H1 (cell line): ENCODE data around the gene SLC2A1. TPM values are rescaled to one million over a fixed set of nuclear protein-coding genes. Genes with fewer than 3 reads are reported as not detected.
A peak's percentile ranks its signal among the peaks of the same experiment; 100 is the strongest.

Source experiments
- CTCF ChIA-PET: fragments of 300-600 bp; sonication (Branson Sonifier 250); formaldehyde crosslinking; loops from one replicate; lab custom pipeline; 2021; ENCODE audit not compliant: partially characterized antibody; lab: Charles Lee
- POLR2A ChIA-PET: fragments of 300-600 bp; sonication (Branson Sonifier 250); formaldehyde crosslinking; loops from one replicate; lab custom pipeline; 2021; ENCODE audit warnings: inconsistent platforms; ENCODE audit not compliant: partially characterized antibody; lab: Charles Lee
- DNase-seq, 2 experiments: peaks; one replicate each; pipeline versions ENCODE4 v3.0.0 to v3.0.0-alpha.2; 2010 to 2022; ENCODE audit warnings: low spot score in 2 of 2, low read depth in 1 of 2, mixed read lengths in 1 of 2
- FAIRE-seq: peaks from 2 replicates; lab custom pipeline; 2011; peaks lifted over from hg19 to GRCh38; lab: Jason Lieb, UNC
- H2AFZ ChIP-seq: 2 replicates; pipeline ENCODE4 v1.8.1; 2012; ENCODE audit warnings: low read length, inconsistent platforms
- H2AK5ac ChIP-seq: 2 replicates; pipeline ENCODE4 v1.6.1; 2013; ENCODE audit warnings: low read depth, low read length
- H2BK120ac ChIP-seq: replicated peaks from 2 replicates; pipeline ENCODE3; 2013; ENCODE audit warnings: low read depth, low read length, inconsistent platforms
- H2BK12ac ChIP-seq: 2 replicates; pipeline ENCODE4 v1.6.1; 2013; ENCODE audit warnings: low read depth, low read length
- H2BK15ac ChIP-seq: 2 replicates; pipeline ENCODE4 v1.6.1; 2013; ENCODE audit warnings: low read length
- H2BK20ac ChIP-seq: 2 replicates; pipeline ENCODE4 v1.6.1; 2013; ENCODE audit warnings: low read length
- H2BK5ac ChIP-seq: 2 replicates; pipeline ENCODE4 v1.6.1; 2013; ENCODE audit warnings: low read depth, low read length
- H3K14ac ChIP-seq: 2 replicates; pipeline ENCODE4 v1.6.1; 2013; ENCODE audit warnings: inconsistent platforms; ENCODE audit not compliant: insufficient read length
- H3K18ac ChIP-seq: 2 replicates; pipeline ENCODE4 v1.6.1; 2013; ENCODE audit warnings: low read length; ENCODE audit errors: extremely low read depth
- H3K23ac ChIP-seq: 2 replicates; pipeline ENCODE4 v1.6.1; 2013; ENCODE audit warnings: inconsistent platforms; ENCODE audit not compliant: insufficient read length
- H3K23me2 ChIP-seq: 2 replicates; pipeline ENCODE4 v1.6.1; 2013; ENCODE audit warnings: low read depth, low read length
- H3K27ac ChIP-seq: 2 replicates; pipeline ENCODE4 v1.6.1; 2011; ENCODE audit warnings: low read depth, low read length, inconsistent platforms
- H3K27me3 ChIP-seq, 4 experiments: replicated peaks in 1 of 4; 1 replicate in 1 of 4; 2 replicates in 3 of 4; pipeline versions ENCODE4 v1.6.1 to v1.8.1; 2011 to 2013; ENCODE audit warnings: low read length in 3 of 4, mild to moderate bottlenecking in 3 of 4, inconsistent platforms in 2 of 4, mixed read lengths in 2 of 4, moderate library complexity in 1 of 4; ENCODE audit not compliant: control insufficient read depth in 3 of 4, insufficient read depth in 3 of 4; ENCODE audit errors: extremely low read depth in 1 of 4
- H3K36me3 ChIP-seq, 4 experiments: 2 replicates each; pipeline versions ENCODE4 v1.6.1 to v1.8.1; 2011 to 2013; ENCODE audit warnings: mild to moderate bottlenecking in 4 of 4, low read length in 3 of 4, moderate library complexity in 2 of 4, control low read depth in 1 of 4, inconsistent platforms in 1 of 4; ENCODE audit not compliant: insufficient read depth in 4 of 4, control insufficient read depth in 2 of 4
- H3K4ac ChIP-seq: replicated peaks from 2 replicates; pipeline ENCODE3; 2013; ENCODE audit warnings: low read length, low read depth, mixed read lengths, inconsistent platforms; ENCODE audit not compliant: insufficient read length
- H3K4me1 ChIP-seq, 4 experiments: replicated peaks in 1 of 4; 1 replicate in 1 of 4; 2 replicates in 3 of 4; pipeline versions ENCODE4 v1.6.1 to v1.8.1; 2011 to 2013; ENCODE audit warnings: low read length in 3 of 4, inconsistent platforms in 2 of 4, mixed read lengths in 1 of 4; ENCODE audit not compliant: insufficient read depth in 4 of 4, control insufficient read depth in 3 of 4
- H3K4me2 ChIP-seq, 2 experiments: 2 replicates each; pipeline versions ENCODE4 v1.6.1 to v1.8.1; 2011 to 2013; ENCODE audit warnings: low read depth in 2 of 2, low read length in 2 of 2, control low read depth in 1 of 2, inconsistent platforms in 1 of 2, mild to moderate bottlenecking in 1 of 2; ENCODE audit not compliant: insufficient read depth in 1 of 2
- H3K4me3 ChIP-seq, 4 experiments: fragments of 200-600, 300-600 bp in 1 of 4; sonication (generic), shearing (Covaris generic), sonication (Bioruptor Twin) in 1 of 4; 2 replicates each; pipeline versions ENCODE4 v1.5.1 to v1.8.1; 2011 to 2016; ENCODE audit warnings: low read length in 4 of 4, low read depth in 3 of 4, control low read depth in 2 of 4, inconsistent platforms in 2 of 4, mild to moderate bottlenecking in 2 of 4, mixed read lengths in 1 of 4, moderate library complexity in 1 of 4; ENCODE audit not compliant: insufficient read depth in 2 of 4; ENCODE audit errors: extremely low read depth in 1 of 4
- H3K56ac ChIP-seq: replicated peaks from 2 replicates; pipeline ENCODE3; 2013; ENCODE audit warnings: low read depth, mild to moderate bottlenecking, mixed read lengths, low read length, inconsistent platforms; ENCODE audit not compliant: insufficient read length
- H3K79me1 ChIP-seq: 2 replicates; pipeline ENCODE4 v1.6.1; 2013; ENCODE audit warnings: low read depth, low read length, control low read depth
- H3K79me2 ChIP-seq, 2 experiments: 2 replicates each; pipeline versions ENCODE4 v1.6.1 to v1.8.1; 2012 to 2013; ENCODE audit warnings: low read length in 2 of 2, mild to moderate bottlenecking in 2 of 2, inconsistent platforms in 1 of 2; ENCODE audit not compliant: insufficient read depth in 2 of 2, control insufficient read depth in 1 of 2
- H3K9ac ChIP-seq, 4 experiments: replicated peaks in 1 of 4; 1 replicate in 1 of 4; 2 replicates in 3 of 4; pipeline versions ENCODE4 v1.6.1 to v1.8.1; 2011 to 2013; ENCODE audit warnings: low read depth in 3 of 4, low read length in 3 of 4, control low read depth in 2 of 4, mild to moderate bottlenecking in 2 of 4, moderate library complexity in 2 of 4, inconsistent platforms in 1 of 4; ENCODE audit errors: extremely low read depth in 1 of 4
- H3K9me3 ChIP-seq, 2 experiments: 2 replicates each; pipeline versions ENCODE4 v1.6.1 to v1.8.1; 2012 to 2013; ENCODE audit warnings: mild to moderate bottlenecking in 2 of 2, moderate library complexity in 2 of 2, control low read depth in 1 of 2, inconsistent platforms in 1 of 2, low read depth in 1 of 2, low read length in 1 of 2, mixed read lengths in 1 of 2; ENCODE audit not compliant: insufficient read depth in 2 of 2
- H4K20me1 ChIP-seq, 2 experiments: replicated peaks in 1 of 2; 2 replicates each; pipeline versions ENCODE3 to v1.8.1; 2011 to 2013; ENCODE audit warnings: inconsistent platforms in 2 of 2, low read length in 2 of 2, mild to moderate bottlenecking in 1 of 2; ENCODE audit not compliant: insufficient read depth in 2 of 2, control insufficient read depth in 1 of 2
- H4K5ac ChIP-seq: 2 replicates; pipeline ENCODE4 v1.6.1; 2013; ENCODE audit warnings: low read length, low read depth, mixed read lengths, inconsistent platforms; ENCODE audit not compliant: insufficient read length
- H4K8ac ChIP-seq: 2 replicates; pipeline ENCODE4 v1.8.0; 2013; ENCODE audit warnings: mild to moderate bottlenecking, moderate library complexity, low read length, inconsistent platforms; ENCODE audit not compliant: insufficient read depth; ENCODE audit errors: extremely low read depth
- H4K91ac ChIP-seq: replicated peaks from 2 replicates; pipeline ENCODE3; 2013; ENCODE audit warnings: low read length, mixed read lengths, inconsistent platforms; ENCODE audit not compliant: insufficient read length
- CEBPB ChIP-seq: IDR thresholded peaks from 2 replicates; pipeline ENCODE4 v1.6.1; 2012; ENCODE audit warnings: low read depth, low read length
- MAFK ChIP-seq: IDR thresholded peaks from 2 replicates; pipeline ENCODE4 v1.6.1; 2012; ENCODE audit warnings: low read depth, mild to moderate bottlenecking, improper control_type of control experiment, low read length
- TBP ChIP-seq: IDR thresholded peaks from 2 replicates; pipeline ENCODE4 v1.6.1; 2011; ENCODE audit warnings: low read depth, low read length, improper control_type of control experiment
- WGBS, 2 experiments: shearing (Covaris generic) in 1 of 2; methylation state at CpG; one replicate each; pipeline versions ENCODE4 v1.1.6 to v1.1.7; 2013 to 2015; ENCODE audit warnings: low lambda C conversion rate in 2 of 2, mixed read lengths in 2 of 2, inconsistent platforms in 1 of 2, low coverage in 1 of 2, missing lambda C conversion rate in 1 of 2; ENCODE audit not compliant: insufficient replicate concordance in 2 of 2, insufficient coverage in 1 of 2, insufficient read length in 1 of 2; ENCODE audit errors: extremely low coverage in 1 of 2, missing lambda C conversion rate in 1 of 2; 5-methylcytosine and 5-hydroxymethylcytosine counted together
- polyA plus RNA-seq, 7 experiments: library from polyadenylated mRNA; depleted of rRNA in 3 of 7; stranded (reverse) in 5 of 7; unstranded in 2 of 7; fragments of >200 nt in 5 of 7; fragments of 200-250 nt in 2 of 7; gene quantifications; 1 replicate in 5 of 7; 2 replicates in 1 of 7; 4 replicates in 1 of 7; pipeline versions ENCODE4 v1.2.1 to v1.2.3, GENCODE V29; 2011 to 2013; ENCODE audit warnings: missing spikeins in 2 of 7, mixed read lengths in 2 of 7
- total RNA-seq: library from RNA; stranded (reverse); fragmentation: NEBNext Ultra II Directional; extraction: Animal tissue kit (Norgen Biotek cat#: 25700); gene quantifications from 2 replicates; pipeline ENCODE4 v1.2.1, GENCODE V29; 2021

Gene SLC2A1
- total and polyA plus RNA-seq, 2 of the 8 experiments (the other 6 are each of a cell fraction or from before 2014, with no cell fraction given), result 230 to 308 TPM

DNA sequence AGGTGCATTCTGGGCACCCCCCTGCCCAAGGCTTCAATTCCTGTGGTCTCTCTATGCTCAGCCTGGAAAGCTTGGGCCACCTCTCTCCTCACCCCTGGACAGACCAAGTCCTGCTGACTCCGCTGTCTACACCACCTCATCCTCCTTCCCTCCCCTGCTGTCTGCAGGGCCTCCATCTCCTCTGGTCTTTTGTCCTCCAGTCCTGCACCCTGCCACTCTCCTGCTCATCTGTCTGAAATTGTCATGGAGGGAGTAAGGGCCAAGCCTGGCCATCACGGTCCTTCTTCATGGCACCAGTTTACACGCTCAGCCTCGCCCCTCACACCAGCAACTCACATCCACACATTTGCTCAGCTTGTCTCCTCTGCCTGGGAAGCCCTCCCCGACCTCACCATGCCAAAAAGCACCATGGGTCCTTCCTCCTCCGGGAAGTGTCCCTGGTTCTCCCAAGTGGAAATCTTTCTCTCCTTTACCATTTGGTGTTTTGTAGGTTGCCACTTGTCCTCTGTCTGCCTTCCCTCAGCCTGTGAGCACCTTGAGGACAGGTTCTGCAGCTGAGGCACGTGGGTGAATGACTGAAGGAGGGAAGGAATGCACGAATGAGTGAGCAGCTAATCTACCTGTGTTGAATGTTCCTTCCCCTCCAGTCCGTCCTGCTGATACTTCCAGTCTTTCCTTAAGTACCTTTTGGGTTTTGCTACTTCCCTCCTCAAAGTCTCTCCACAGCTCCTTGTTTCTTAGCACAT is 2.1 kb upstream of the SLC2A1 start:
- Histone ChIP-seq H3K4me2 (peak overlapping the region; percentile 30 to 81; a peak in 3 of 4 replicates), H2AFZ (no peak overlapping the region), H3K18ac (peak overlapping the region; percentile 49), H4K91ac (peak overlapping the region; percentile 26), H3K4ac (peak overlapping the region; percentile 23), H2BK5ac (peak overlapping the region; percentile 69; the same call in 1 of the 2 replicates), H3K4me3 (no peak overlapping the region), H3K79me1 (no peaks in the 10 kb centered on the region; the same call in none of the 2 replicates), H2BK120ac (peak overlapping the region; percentile 2), H4K5ac (no peak overlapping the region), H3K23ac (no peak overlapping the region), H3K9me3 (no peaks in the 10 kb centered on the region), H3K14ac (no peak overlapping the region), H3K36me3 (peaks cover under 1 to 7% (median 2%) of the 10 kb centered on the region in 4 experiments; a peak in 5 of 8 replicates), H3K27ac (no peak overlapping the region), H3K4me1 (peaks cover 18 to 36% (median 26%) of the 10 kb centered on the region in 4 experiments), H2BK12ac (peak overlapping the region; percentile 99), H3K23me2 (peaks cover 4% of the 10 kb centered on the region; the same call in 1 of the 2 replicates), H4K20me1 (peaks cover 10 to 15% of the 10 kb centered on the region in 2 experiments), H2BK20ac (peak overlapping the region; percentile 88), H2BK15ac (peak overlapping the region; percentile 93), H3K79me2 (peaks cover 31 to 54% of the 10 kb centered on the region in 2 experiments), H2AK5ac (peak overlapping the region; percentile 71), H3K9ac (no peak overlapping the region; a peak in 1 of 7 replicates), H3K56ac (no peak overlapping the region), H3K27me3 (no peaks in the 10 kb centered on the region), H4K8ac (no peak overlapping the region)
- POLR2A ChIA-PET, result interaction anchor here (0.6 to 14.7 kb wide), 10 partner anchors 10 to 100 kb away, joined by 3 to 140 read pairs (median 5); no protein-coding TSS in a partner anchor
- 88% methylated on average over 8 of the region's 9 CpGs; no CpG with 5 or more reads in 1 of the 2 experiments for whole genome bisulfite sequencing, 2 experiments
- no peak for DNase-seq
- FAIRE-seq, result no peak
- CTCF ChIA-PET, result interaction anchor here (0.6 to 2.2 kb wide), 3 partner anchors 17 to 112 kb away, joined by 3 to 13 read pairs (median 5); no protein-coding TSS in a partner anchor
- TF ChIP-seq MAFK (no peak), CEBPB (no peak), TBP (no peak)
